ENCODE measurements around the gene ACKR4.

DNA sequence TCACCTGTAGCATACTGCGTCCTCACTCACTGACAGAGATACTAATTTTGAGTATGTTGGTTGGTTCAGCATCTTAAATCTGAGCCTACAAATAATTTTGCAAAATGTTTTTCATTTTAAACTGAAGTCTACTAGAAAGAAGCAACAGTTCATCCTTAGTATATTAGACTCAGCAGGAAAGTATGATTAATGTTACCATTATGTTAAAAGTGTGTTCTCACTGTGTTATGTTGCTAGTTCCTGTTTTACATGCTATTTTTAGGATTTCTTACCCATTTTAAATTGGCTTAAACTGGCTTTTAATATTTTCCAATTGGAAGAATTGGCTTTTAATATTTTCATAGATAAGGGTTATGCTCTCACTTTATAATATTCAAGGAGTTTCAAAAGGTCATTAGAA, 25.7 kb downstream of the ACKR4 start:
- TF ChIP-seq POLR2AphosphoS5 (IDR thresholded peaks at IDR 0.05), result no peak
- TF ChIP-seq, protein P1, sequence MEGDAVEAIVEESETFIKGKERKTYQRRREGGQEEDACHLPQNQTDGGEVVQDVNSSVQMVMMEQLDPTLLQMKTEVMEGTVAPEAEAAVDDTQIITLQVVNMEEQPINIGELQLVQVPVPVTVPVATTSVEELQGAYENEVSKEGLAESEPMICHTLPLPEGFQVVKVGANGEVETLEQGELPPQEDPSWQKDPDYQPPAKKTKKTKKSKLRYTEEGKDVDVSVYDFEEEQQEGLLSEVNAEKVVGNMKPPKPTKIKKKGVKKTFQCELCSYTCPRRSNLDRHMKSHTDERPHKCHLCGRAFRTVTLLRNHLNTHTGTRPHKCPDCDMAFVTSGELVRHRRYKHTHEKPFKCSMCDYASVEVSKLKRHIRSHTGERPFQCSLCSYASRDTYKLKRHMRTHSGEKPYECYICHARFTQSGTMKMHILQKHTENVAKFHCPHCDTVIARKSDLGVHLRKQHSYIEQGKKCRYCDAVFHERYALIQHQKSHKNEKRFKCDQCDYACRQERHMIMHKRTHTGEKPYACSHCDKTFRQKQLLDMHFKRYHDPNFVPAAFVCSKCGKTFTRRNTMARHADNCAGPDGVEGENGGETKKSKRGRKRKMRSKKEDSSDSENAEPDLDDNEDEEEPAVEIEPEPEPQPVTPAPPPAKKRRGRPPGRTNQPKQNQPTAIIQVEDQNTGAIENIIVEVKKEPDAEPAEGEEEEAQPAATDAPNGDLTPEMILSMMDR (IDR thresholded peaks at IDR 0.05), result no peak
